GM13976 (cell line): ENCODE data around the gene TEX11.

Source experiments
- DNase-seq: peaks from one replicate; pipeline ENCODE4 v3.0.0; 2012; ENCODE audit warnings: low spot score
- CTCF ChIP-seq: IDR thresholded peaks from 2 replicates; pipeline ENCODE4 v1.5.1; 2012; ENCODE audit warnings: borderline replicate concordance, mild to moderate bottlenecking; ENCODE audit not compliant: insufficient read depth; ENCODE audit errors: extremely low read depth, missing control alignments, control extremely low read depth
- in situ Hi-C: fragments of 300-500 bp; cut with MboI; formaldehyde crosslinking; loops from one replicate; pipeline ENCODE4 v1.12.0; 2022; ENCODE audit warnings: low sequenced_read_pairs, mixed read lengths, inconsistent platforms; ENCODE audit not compliant: unreplicated experiment

The TEX11 gene

GRCh38 chrX:70509078-70509477 is 399.4 kb downstream of the TEX11 start:
- no peak for TF ChIP-seq CTCF
- in situ Hi-C loops, result no loop called here
- DNase-seq, result no peak

- in situ Hi-C loops, result no loop called here
- no peak for DNase-seq
- no peak for TF ChIP-seq CTCF
Measured at GRCh38 chrX:70508296-70508911, 400.1 kb downstream of the TEX11 start.

GRCh38 chrX:70505451-70505841 is 403.1 kb downstream of the TEX11 start:
- in situ Hi-C loops, result no loop called here
- no peak for DNase-seq
- no peak for TF ChIP-seq CTCF

GRCh38 chrX:70504772-70505450 is 403.6 kb downstream of the TEX11 start:
- peak; percentile 16 for DNase-seq
- in situ Hi-C loops, result no loop called here
- no peak for TF ChIP-seq CTCF

GRCh38 chrX:70500826-70501225 is 407.7 kb downstream of the TEX11 start:
- no peak for TF ChIP-seq CTCF

GRCh38 chrX:70498129-70498528 is 410.4 kb downstream of the TEX11 start:
- DNase-seq, result no peak
- in situ Hi-C loops, result no loop called here
- no peak for TF ChIP-seq CTCF

More at GRCh38 chrX:70500826-70501225, 407.7 kb downstream of the TEX11 start:
- in situ Hi-C loops, result no loop called here
- no peak for DNase-seq

- DNase-seq, result no peak
- in situ Hi-C loops, result no loop called here
- TF ChIP-seq CTCF, result no peak
Measured at GRCh38 chrX:70497026-70497425, 411.5 kb downstream of the TEX11 start.
